ENCODE measurements around the gene PTPRQ.

The PTPRQ gene

DNA sequence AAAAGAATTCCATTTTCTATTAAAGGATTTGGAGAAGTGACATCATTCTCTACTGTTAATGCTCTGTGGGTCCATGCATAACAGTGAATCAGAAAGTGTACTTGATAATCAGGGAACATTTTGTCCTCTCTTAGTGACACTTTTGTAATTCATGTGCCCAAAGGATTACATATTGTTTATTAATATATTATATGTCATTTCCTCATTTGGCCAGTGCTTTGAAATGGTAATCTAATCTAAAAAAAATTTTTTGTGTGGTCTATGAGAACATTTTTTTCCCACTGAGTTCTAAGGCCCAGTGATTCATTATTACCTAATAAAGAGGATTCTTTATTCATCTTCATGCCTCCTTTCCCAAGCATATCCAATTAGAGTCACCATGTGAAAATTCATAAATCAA lies 183.7 kb downstream of the PTPRQ start:
- TF ChIP-seq, protein P1, sequence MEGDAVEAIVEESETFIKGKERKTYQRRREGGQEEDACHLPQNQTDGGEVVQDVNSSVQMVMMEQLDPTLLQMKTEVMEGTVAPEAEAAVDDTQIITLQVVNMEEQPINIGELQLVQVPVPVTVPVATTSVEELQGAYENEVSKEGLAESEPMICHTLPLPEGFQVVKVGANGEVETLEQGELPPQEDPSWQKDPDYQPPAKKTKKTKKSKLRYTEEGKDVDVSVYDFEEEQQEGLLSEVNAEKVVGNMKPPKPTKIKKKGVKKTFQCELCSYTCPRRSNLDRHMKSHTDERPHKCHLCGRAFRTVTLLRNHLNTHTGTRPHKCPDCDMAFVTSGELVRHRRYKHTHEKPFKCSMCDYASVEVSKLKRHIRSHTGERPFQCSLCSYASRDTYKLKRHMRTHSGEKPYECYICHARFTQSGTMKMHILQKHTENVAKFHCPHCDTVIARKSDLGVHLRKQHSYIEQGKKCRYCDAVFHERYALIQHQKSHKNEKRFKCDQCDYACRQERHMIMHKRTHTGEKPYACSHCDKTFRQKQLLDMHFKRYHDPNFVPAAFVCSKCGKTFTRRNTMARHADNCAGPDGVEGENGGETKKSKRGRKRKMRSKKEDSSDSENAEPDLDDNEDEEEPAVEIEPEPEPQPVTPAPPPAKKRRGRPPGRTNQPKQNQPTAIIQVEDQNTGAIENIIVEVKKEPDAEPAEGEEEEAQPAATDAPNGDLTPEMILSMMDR (IDR thresholded peaks at IDR 0.05; ENCODE audit: unreplicated experiment in 3 of 3), result no peak

DNA sequence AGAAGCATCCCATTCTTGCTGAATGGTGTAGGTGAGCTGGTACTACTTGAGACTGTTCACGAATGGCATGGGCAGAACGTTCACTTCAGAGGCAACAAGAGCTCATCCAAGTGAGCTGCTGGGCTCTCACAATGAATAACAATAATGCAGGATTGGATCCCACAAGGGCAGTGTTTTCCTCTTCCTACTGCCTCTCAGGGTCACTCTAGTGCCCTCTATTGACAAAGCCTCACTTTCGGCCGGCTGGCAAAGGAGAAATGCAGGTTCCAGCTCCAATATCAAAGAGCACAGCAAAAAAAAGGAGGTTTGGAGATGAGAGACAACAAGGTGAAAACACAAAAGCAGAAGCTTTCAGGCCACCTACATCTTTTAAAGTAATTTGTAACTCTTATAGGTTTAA lies 188.8 kb downstream of the PTPRQ start:
- H3K27ac Mint-ChIP-seq, result no peak overlapping the region
- H3K4me1 Mint-ChIP-seq, result no peaks in the 10 kb centered on the region
- H3K9me3 Mint-ChIP-seq, result no peaks in the 10 kb centered on the region
- H3K36me3 Mint-ChIP-seq (ENCODE audit: low read depth), result peaks cover 4% of the 10 kb centered on the region
- H3K4me3 Mint-ChIP-seq, result no peak overlapping the region
- H3K27me3 Mint-ChIP-seq (ENCODE audit: low read depth), result no peaks in the 10 kb centered on the region
- TF ChIP-seq, protein P1 (IDR thresholded peaks at IDR 0.05; ENCODE audit: unreplicated experiment in 3 of 3), result no peak

More for the DNA sequence above, 183.7 kb downstream of the PTPRQ start:
- H3K4me1 Mint-ChIP-seq, result no peaks in the 10 kb centered on the region
- H3K4me3 Mint-ChIP-seq, result no peak overlapping the region
- H3K36me3 Mint-ChIP-seq (ENCODE audit: low read depth), result peaks cover 4% of the 10 kb centered on the region
- H3K9me3 Mint-ChIP-seq, result no peaks in the 10 kb centered on the region
- no peak overlapping the region for H3K27ac Mint-ChIP-seq
- H3K27me3 Mint-ChIP-seq (ENCODE audit: low read depth), result no peaks in the 10 kb centered on the region

DNA sequence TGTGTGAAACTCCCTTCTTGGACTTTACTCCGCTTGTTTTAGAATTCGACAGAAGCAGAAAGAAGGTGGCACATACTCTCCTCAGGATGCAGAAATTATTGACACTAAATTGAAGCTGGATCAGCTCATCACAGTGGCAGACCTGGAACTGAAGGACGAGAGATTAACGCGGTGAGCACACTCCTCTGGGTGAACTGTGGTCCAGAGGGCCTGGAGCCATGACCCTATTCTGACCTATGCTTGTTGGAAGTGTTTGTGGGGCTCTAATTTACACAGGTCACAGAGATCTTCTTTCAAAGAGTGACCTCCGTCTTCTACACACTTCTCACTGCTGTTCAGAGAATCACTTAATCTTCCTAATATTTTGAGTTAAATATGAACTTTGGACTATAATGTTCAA lies 190.9 kb downstream of the PTPRQ start:
- no peaks in the 10 kb centered on the region for H3K9me3 Mint-ChIP-seq
- peak overlapping the region in 1 of 3 experiments; percentile 18 for H3K27ac Mint-ChIP-seq
- H3K36me3 Mint-ChIP-seq (ENCODE audit: low read depth), result peaks cover 4% of the 10 kb centered on the region
- H3K27me3 Mint-ChIP-seq (ENCODE audit: low read depth), result no peaks in the 10 kb centered on the region
- TF ChIP-seq, protein P1 (IDR thresholded peaks at IDR 0.05; ENCODE audit: unreplicated experiment in 3 of 3), result no peak
- H3K4me1 Mint-ChIP-seq, result no peaks in the 10 kb centered on the region
- H3K4me3 Mint-ChIP-seq, result no peak overlapping the region

DNA sequence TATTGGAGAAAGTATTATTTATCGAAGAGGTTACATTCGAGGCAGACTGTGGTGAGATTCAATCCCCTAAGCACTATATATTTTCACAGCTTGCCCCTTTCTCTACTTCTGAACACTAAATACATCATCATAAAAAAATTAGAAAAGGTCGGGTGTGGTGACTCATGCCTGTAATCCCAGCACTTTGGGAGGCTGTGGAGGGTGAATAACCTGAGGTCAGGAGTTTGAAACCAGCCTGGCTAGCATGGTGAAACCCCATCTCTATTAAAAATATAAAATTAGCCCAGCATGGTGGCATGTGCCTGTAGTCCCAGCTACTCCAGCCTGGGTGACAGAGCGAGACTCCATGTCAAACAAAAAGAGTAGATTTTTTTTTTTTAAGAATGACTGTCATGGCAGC lies 192.8 kb downstream of the PTPRQ start:
- TF ChIP-seq, protein P1 (IDR thresholded peaks at IDR 0.05; ENCODE audit: unreplicated experiment in 3 of 3), result no peak
- Mint-ChIP-seq H3K4me3 (no peak overlapping the region), H3K9me3 (no peaks in the 10 kb centered on the region), H3K36me3 (ENCODE audit: low read depth) (no peaks in the 10 kb centered on the region), H3K4me1 (no peaks in the 10 kb centered on the region), H3K27me3 (ENCODE audit: low read depth) (no peaks in the 10 kb centered on the region), H3K27ac (no peak overlapping the region)

DNA sequence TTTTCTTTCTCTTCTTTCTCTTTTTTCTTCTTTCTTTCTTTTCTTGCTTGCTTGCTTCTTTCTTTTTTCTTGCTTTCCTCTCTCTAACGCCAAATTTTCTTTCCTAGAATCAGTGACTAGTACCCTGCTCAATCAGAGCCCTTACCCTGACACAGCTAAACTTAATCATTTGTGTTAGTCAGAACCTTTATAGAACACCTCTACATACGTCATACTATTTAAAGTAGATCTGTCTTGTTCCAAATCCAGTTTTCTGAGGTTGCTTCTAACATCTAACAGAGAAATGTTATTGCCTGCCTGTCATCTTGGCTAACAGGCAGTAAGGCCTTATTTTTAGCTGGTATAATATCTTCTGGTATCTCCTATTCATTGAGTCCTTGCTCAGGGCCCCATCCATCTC lies 197.9 kb downstream of the PTPRQ start:
- TF ChIP-seq, protein P1 (IDR thresholded peaks at IDR 0.05; ENCODE audit: unreplicated experiment in 3 of 3), result no peak
- H3K27me3 Mint-ChIP-seq (ENCODE audit: low read depth), result no peaks in the 10 kb centered on the region
- H3K4me3 Mint-ChIP-seq, result no peak overlapping the region
- H3K27ac Mint-ChIP-seq, result no peak overlapping the region
- H3K9me3 Mint-ChIP-seq, result no peaks in the 10 kb centered on the region
- peaks cover 5% of the 10 kb centered on the region for H3K4me1 Mint-ChIP-seq
- no peaks in the 10 kb centered on the region for H3K36me3 Mint-ChIP-seq (ENCODE audit: low read depth)

DNA sequence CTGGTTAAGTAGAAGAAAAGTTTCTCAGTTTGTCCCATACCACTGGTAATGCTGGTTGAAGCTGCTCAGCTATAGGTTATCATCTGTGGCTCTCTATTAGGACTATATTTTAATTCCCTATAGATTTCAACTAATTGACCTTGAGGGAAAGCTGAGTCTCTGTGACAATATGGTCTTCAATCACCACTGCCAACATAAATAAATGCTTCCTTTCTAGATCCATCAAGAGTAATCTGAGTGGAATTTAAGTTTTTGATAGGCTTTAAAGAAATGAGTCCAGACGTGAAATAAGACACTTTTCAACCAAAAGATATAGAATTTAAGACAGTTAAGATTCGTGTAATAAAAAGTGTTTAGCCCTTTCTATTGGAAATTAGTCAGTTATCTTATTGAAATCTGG lies 199.9 kb downstream of the PTPRQ start:
- Mint-ChIP-seq H3K4me1 (peaks cover 21% of the 10 kb centered on the region), H3K9me3 (no peaks in the 10 kb centered on the region), H3K27ac (no peak overlapping the region), H3K4me3 (no peak overlapping the region), H3K36me3 (ENCODE audit: low read depth) (no peaks in the 10 kb centered on the region), H3K27me3 (ENCODE audit: low read depth) (no peaks in the 10 kb centered on the region)
- TF ChIP-seq, protein P1 (IDR thresholded peaks at IDR 0.05; ENCODE audit: unreplicated experiment in 3 of 3), result no peak
